HG03378 (cell line): Measurements from ENCODE around the gene ACADS.
"Not testable (repeated sequence)": the region's sequence is repeated elsewhere in the genome, so short reads cannot be mapped to it uniquely, and the experiment has no call there.

Source experiments
- ATAC-seq: cut with Tn5 transposase; IDR thresholded peaks from one replicate; pipeline ENCODE4 v1.9.1; 2021; ENCODE audit warnings: mild to moderate bottlenecking, moderate library complexity; ENCODE audit not compliant: unreplicated experiment

The ACADS gene

DNA sequence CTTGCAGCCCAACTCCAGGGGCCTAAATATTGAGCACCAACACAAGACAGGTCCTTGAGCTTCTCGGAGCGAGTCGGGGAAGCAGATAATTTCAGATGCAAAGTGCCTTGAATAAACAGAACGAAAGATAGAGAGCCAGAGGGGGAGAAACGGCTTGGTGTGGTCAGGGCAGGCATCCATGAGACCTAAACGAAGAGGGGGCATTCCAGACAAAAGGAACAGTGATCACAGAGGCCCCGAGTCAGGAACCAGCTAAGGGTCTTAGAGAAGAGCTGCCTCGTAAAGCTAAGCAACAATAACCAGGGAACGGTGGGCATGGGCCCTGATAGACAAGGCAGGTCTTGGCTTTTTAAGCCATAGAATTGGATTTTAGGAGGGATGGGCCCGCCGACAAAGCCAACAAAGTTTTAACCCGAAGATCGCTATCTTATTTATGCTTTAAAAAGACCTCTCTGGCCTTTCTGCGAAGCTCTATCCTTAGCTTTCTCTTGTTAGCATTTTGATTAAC is 421 bp upstream of the ACADS start:
- ATAC-seq: no peak

DNA sequence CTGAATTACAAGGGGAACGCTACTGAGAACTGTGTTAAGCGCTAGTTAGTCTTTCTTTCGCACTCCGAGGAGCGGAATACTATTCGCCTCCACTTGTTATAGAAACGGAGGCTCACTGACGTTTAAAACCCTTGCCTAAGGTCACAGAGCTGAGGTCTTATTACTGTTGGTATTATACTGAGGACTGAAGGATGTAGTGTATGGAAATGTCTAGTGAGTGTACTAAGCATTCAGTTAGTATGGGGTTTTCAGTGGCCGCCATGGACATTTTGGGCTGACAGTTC is 826 bp downstream of the ACADS start:
- no peak for ATAC-seq

DNA sequence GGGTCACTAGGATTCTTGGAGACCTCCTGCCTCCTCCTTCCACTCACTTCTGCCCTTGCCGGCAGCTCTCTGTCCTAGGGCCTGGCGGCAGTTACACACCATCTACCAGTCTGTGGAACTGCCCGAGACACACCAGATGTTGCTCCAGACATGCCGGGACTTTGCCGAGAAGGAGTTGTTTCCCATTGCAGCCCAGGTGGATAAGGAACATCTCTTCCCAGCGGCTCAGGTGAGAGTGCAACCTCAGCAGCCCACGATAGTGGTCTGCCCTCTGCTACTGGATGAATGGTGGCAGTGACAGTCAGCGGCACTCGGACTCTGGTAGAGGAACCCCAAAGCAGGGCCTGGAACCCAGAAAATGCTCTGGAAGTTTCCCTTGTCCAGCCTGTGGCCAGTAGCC is 1.3 kb downstream of the ACADS start:
- ATAC-seq: no peak

DNA sequence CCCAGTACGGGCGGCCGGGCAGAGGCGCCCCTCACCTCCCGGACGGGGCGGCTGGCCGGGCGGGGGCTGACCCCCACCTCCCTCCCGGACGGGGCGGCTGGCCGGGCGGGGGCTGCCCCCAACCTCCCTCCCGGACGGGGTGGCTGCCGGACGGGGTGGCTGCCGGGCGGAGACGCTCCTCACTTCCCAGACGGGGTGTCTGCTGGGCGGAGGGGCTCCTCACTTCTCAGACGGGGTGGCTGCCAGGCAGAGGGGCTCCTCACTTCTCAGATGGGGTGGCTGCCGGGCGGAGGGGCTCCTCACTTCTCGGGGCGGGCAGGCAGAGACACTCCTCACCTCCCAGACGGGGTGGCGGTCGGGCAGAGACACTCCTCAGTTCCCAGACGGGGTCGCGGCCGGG is 6.6 kb downstream of the ACADS start:
- ATAC-seq: not testable (repeated sequence)

DNA sequence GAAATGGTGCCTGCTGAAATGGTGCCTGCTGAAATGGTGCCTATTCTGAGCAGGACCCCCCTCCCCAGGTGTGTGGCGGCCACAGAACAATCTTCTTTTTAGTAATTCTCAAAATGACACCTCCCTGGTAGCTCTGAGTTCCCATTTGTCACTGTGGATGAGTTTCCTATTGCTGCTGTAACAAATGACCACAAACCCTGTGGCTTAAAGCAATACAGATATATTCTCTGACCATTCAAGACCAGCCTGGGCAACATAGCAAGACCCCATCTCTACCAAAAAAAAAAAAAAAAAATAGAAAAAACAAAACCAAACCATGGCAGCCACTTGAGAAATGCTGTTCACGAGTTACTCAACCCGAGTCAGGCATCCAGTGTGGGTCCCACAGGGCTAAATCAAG is 7.9 kb downstream of the ACADS start:
- no peak for ATAC-seq

DNA sequence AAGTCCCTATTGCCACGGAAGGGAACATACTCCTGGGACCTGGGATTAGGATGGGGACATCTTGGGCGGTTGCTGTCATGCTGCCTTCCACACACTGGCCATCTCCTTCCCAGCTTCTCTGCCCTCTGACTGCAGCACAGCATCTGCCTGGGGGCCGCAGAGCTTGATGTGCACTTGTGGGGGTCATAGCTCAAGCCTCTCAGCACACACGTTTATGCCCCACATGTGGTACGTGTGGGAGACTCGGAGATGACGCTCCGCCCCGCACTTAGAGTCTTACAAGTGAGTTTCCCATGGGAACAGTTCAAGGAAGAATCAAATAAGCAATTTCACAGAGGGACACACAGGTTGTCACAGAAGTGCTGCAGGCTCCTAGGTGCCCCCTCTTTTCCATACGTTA is 8.6 kb downstream of the ACADS start:
- no peak for ATAC-seq

DNA sequence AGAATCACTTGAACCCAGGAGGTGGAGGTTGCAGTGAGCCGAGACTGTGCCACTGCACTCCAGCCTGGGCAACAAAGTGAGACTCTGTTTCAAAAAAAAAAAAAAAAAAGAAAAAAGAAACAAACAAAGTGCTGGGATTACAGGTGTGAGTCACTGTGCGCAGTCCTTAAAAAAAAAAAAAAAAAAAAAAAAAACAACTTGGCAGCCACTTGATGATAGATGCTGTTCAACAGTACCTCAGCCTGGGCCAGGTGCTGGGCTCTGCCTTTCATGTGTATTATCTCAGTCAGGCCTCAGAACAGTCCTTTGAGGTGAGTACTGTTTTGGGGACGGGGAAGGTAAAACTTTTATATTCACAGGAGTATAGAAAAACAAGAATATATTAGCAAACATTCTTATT is 9.6 kb downstream of the ACADS start:
- ATAC-seq: no peak

DNA sequence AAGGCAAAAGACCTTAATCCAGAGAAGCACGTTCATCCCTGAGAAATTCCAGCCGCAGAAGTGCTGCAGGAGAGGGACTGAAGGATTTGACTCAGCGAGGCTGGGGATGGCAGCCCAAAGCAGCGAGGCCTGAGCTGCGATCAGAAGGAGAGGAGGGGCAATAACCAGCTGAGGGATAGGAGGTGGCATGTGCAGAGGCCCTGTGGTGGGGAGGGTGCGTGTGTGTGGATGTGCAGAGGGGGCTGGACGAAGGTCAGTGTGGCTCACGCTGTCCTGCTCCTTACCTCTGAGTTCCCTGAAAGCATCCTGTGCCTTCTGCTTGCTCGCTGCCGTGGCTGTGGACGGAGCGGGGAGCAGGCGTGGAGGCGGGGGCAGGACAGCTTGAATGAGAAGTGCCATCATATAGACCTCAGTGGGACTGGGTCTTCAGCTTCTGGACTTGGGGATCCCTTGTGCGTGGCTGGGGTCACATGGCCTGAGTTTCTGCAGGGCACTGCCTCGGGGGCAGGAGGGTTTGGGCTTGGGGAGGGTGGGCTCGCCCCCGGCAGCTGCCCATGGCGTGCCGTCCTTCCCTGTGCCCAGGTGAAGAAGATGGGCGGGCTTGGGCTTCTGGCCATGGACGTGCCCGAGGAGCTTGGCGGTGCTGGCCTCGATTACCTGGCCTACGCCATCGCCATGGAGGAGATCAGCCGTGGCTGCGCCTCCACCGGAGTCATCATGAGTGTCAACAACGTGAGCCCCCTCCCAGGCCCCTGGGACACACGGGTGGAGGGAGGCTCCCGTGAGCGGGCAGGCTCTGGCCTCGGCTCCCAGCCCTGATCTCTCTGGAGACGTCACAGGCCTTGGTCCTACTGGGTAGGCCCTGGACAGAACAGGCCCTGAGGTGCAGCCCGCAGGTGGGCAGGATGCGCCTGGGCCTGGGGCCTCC is 11.0 kb downstream of the ACADS start:
- ATAC-seq: no peak

DNA sequence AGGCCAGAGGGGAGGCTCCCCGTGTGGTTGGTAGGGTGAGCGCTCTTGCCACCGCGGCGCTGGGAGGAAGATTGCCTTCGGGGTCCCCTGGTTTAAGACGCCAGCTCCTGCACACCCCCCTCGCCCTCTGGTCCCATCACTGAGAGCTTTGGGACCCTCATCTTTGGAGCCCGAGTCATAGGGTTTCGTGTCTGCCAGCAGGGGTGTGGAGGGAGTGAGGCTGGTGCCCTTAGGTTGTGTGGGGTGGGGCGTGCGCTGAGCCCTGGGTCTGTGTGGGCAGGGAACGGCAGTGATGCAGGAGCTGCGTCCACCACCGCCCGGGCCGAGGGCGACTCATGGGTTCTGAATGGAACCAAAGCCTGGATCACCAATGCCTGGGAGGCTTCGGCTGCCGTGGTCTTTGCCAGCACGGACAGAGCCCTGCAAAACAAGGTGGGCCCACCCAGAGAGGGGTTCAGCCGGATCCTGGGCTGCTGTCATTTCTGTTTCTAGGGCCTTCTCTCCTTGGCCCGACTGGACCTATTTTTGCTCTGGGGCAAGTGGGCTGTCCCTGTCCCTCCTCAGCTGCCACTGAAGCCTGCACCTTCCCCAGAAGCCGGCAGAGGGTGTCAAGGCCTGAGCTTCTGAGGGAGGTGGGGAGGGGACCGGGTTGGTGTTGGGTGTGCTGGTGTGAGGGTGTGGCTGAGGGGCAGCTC is 12.1 kb downstream of the ACADS start:
- no peak for ATAC-seq

DNA sequence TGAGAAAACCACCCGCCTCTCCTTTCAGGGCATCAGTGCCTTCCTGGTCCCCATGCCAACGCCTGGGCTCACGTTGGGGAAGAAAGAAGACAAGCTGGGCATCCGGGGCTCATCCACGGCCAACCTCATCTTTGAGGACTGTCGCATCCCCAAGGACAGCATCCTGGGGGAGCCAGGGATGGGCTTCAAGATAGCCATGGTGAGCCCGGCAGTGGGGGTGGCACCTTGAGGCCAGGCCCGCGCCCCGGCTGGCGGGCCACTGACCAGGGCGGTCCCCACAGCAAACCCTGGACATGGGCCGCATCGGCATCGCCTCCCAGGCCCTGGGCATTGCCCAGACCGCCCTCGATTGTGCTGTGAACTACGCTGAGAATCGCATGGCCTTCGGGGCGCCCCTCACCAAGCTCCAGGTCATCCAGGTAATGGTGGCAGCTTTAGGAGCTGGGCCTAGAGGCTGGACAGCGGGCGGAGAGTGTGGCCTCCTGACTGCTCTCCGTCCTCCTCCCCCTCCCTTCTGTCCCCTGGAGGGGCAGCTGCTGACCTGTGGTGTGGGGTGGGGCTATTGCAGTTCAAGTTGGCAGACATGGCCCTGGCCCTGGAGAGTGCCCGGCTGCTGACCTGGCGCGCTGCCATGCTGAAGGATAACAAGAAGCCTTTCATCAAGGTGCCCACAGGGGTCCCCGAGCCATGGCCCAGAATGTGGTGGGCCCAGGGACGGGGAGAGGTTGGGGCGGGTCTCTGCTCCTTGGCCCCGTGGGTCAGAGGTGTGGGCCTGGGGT is 12.8 kb downstream of the ACADS start:
- ATAC-seq: no peak

DNA sequence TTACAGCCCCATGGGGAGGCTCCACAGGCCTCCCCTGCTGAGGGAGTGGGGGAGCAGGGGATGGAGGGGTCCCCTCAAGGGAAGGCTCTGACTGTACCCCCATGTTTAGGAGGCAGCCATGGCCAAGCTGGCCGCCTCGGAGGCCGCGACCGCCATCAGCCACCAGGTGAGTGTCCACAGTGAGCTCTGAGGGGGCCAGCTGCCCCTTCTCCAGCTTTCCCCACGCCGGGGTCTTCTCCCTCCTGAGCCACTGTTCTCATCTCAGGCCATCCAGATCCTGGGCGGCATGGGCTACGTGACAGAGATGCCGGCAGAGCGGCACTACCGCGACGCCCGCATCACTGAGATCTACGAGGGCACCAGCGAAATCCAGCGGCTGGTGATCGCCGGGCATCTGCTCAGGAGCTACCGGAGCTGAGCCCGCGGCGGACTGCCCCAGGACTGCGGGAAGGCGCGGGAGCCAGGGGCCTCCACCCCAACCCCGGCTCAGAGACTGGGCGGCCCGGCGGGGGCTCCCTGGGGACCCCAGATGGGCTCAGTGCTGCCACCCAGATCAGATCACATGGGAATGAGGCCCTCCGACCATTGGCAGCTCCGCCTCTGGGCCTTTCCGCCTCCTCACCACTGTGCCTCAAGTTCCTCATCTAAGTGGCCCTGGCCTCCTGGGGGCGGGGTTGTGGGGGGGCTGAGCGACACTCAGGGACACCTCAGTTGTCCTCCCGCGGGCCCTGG is 13.6 kb downstream of the ACADS start:
- ATAC-seq: no peak

DNA sequence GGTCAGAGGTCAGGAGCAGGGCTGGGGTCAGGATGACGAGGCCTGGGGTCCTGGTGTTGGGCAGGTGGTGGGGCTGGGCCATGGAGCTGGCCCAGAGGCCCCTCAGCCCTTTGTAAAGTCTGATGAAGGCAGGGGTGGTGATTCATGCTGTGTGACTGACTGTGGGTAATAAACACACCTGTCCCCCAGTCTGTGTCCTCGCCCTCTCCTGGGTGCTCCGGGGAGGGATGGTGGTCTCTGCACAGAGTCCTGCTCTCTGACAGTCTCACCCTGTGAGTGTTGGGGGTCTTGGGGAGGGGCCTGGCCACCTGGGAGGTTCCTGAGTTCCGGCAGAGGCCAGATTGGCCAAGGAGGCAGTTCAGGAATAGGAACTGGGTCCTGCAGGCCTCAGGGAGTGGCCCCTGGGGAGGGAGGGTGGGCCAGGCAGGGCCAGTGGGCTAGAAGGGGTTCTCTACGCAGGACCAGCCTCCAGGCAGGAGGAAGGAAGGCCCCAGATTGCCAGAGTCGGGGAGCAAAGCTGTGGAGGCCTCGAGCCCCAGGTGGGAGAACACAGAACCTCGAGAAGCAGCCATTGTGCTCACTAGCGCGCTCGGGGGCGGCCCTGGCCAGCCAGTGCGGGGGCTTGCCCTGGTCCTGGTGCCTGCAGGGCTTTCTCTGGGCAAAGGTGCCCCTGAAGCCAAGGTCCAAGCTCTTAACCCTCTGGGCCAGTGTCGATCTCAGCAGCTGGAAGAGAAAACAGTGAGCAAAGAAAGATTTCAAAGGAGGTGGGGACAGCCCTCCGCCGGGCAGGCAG is 14.4 kb downstream of the ACADS start:
- ATAC-seq: no peak

DNA sequence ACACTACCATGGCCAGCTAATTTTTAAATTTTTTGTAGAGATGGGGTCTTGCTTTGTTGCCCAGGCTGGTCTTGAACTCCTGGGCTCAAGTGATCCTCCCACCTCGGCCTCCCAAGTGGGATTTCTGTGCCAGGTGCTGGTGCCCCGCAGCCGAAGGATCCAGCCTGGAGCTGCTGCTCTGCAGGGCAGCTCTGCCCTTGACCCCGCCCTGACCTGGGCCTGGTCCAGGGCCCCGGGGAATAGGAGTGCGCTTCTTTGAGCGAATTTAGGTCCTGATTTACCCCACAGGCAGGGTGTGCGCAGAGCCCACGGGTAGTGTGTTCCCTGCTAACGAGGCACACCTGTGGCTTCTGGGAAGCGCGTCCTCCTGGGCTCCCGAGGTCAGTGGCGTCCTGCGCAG is 15.2 kb downstream of the ACADS start:
- no peak for ATAC-seq

DNA sequence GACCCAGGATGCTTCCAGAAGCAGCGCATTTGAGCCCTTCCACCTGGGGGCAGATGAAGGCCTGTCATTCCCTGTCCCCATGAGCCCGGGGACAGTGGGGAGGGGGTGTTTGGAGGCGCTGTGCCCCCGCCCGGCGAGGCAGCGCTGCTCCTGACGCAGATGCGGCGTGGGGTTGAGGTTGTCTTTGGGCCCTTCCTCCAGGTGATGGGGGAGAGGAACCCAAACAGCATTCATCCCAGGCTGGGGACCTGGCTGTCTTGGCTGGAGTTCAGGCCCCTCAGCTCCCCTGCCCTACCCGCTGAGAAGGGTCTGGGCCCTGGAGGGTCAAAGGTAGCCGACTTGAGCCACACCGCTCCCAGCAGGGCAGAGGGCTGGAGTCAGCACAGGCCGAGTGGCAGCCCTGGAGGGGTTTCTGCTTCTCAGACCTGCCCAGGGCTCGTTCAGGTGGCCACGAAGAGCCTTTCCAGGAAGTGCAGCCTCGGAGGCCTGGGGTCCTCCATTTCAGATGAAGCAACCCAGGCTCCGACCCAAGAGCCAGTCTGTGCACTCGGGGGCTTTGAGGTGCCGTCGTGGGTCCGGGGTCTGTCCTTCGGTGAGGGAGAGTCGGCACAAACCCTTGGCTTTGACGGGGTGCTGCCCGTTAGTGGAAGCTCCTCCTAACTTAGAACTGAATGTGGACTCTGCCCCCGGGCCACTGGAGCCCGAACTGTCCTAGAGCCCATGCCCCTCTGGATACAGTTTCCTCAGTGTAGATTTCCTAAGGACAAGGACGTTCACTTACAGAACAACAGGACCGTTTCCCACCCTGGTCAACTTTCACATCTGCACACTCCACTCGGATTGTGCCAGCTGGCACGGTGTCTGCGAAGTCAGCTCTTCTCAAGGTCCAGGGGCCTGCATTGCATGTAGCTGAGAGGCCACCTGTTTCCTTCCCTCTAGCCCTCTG is 16.1 kb downstream of the ACADS start:
- ATAC-seq: no peak

DNA sequence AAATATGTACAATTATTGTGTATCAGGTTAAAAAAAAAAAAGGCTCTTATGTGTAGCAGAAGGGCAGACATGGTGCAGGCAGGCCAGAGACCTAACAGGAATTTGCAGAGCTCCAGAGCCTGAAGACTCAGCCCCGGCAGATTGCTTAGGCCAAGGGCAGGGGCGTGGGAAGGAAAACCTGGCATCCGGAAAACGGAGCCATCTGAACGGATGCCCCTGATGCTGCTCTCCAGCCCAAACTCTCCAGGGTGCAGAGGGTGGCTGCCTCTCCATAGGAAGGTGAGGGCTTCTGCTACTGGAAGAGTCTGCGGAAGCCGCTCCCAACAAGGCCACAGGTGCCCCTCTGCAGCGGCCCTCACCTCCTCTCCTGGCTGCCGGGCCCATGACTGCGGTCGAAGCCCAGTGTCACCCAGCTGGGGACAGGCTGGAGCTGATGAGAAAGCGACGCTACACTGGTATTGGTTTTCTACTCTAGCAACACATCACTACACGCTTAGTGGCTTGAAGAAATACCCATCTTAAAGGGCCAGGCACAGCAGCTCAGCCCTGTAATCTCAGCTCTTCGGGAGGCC is 19.4 kb downstream of the ACADS start:
- no peak for ATAC-seq

DNA sequence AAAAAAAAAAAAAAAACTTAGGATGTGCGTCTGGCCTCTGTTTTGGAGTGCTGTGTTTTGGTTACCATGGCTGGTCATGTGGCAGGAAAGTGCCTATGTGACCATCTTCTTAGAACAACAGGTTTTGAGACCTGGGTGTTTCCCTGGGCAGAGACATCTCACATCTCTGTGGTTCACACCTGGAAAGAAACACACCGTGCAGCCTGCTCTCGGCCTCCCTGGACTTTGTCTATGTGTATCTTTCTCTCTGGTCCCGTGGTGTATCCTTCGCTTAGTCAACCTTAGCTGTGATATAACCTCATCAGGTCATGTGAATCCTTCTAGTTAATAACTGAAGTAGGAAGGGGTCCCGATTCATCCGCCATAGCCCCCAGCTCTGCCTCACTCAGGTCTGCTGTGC is 22.6 kb downstream of the ACADS start:
- no peak for ATAC-seq

DNA sequence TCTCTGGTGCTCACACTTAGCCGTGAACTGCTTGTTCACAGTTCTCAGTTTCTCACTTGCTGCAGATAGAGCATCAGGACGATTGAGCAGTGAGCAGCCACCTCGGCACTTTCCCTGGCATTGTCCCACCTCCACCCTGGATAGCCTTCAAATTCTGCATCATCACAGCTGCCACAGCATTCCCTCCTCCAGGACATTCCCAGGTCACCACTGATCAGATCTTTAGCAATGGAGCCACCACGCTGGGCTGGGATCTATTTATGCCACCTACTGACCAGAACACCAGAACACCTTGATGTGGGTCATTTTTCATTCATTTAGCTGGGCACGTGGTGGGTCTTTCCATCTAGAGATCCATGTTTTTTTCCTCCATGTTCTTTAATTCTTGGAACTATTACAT is 23.6 kb downstream of the ACADS start:
- no peak for ATAC-seq

DNA sequence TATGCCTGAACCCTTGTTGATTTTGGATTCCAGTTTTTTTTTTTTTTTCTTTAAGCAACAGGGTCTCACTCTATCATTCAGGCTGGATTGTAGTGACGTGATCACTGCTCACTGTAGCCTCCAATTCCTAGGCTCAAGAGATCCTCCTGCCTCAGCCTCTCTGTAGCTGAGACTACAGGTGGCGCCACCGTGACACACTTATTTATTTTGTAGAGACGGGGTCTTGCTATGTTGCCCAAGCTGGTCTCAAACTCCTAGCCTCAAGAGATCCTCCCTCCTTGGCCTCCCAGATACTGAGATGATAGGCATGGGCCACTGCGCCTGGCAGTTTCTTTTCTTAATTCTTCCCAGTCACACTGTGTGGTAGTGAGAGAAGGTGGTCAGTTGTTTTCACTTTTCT is 25.2 kb downstream of the ACADS start:
- ATAC-seq: no peak

DNA sequence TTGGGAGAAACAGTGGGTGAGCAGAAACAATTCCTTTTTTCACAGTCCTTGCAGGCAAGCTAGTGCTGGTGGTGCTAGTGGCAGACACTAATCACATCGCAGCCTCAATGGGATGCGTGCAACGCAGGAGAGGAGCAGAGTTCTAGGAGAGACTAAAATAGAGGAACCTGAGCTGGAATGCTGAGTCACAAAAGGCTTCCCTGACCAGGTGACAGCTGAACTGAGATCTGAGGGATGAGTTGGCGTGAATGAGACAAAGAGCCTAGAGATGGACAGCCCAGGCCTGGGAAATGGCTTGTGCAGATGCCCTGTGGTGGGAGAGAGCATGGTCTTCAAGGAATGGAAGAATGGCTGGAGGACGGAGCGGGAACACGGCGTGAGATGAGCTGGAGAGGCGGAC is 25.8 kb downstream of the ACADS start:
- no peak for ATAC-seq
